ENCODE measurements around the gene DNM3. TPM values are rescaled to one million over a fixed set of nuclear protein-coding genes. Genes with fewer than 3 reads are reported as not detected.
A peak's percentile ranks its signal among the peaks of the same experiment; 100 is the strongest.

Gene DNM3
- total RNA-seq, 1 donor from 2014 or later, result 4.7 TPM

DNA sequence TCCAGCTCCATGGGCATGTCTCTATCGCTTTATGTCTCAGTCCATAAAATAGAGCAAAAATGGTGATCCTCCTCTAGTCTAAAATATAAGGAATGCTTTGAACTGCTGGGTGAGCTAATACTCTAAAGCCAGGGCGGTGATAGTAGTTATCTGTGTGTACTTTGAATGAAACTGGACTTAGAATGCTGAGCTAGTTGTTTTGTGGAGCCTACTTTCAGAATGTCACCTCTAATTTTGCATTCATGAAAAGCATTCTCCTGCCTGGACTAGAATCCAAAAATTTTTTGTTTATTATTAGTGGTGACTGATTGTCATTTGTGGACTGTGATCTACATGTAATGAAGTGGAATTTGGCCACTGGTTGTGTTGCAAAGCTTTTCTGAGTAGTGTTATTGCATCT is 337.6 kb downstream of the DNM3 start:
- Histone ChIP-seq H3K79me2 (ENCODE audit: insufficient read depth, low read length) (no peaks in the 10 kb centered on the region), H4K20me1 (ENCODE audit: insufficient read depth, low read length) (no peaks in the 10 kb centered on the region), H3K9me3 (ENCODE audit: insufficient read depth, low read depth, low read length) (no peaks in the 10 kb centered on the region), H3K27ac (ENCODE audit: low read depth, low read length) (no peak overlapping the region), H3K27me3 (ENCODE audit: insufficient read depth, low read length) (no peaks in the 10 kb centered on the region), H3K4me2 (ENCODE audit: low read length) (no peak overlapping the region), H3K36me3 (ENCODE audit: insufficient read depth, low read length) (no peaks in the 10 kb centered on the region), H2AFZ (ENCODE audit: low read depth, low read length) (no peak overlapping the region), H3K4me3 (ENCODE audit: insufficient read depth, low read depth, low read length) (no peak overlapping the region), H3K9ac (ENCODE audit: low read length) (no peak overlapping the region), H3K4me1 (ENCODE audit: insufficient read depth, low read length) (peaks cover 5% of the 10 kb centered on the region)
- peaks cover 25% of the 10 kb centered on the region for H3K4me1 Mint-ChIP-seq (ENCODE audit: low read depth, unreplicated experiment)
- DNase-seq (ENCODE audit: low read depth), result no peak
- FAIRE-seq, result no peak
- H3K9me3 Mint-ChIP-seq (ENCODE audit: unreplicated experiment), result no peaks in the 10 kb centered on the region
- H3K27ac Mint-ChIP-seq (ENCODE audit: unreplicated experiment), result no peak overlapping the region
- H3K4me3 Mint-ChIP-seq (ENCODE audit: unreplicated experiment), result no peak overlapping the region
- TF ChIP-seq EZH2 (IDR thresholded peaks at IDR 0.05; ENCODE audit: insufficient read depth, low read length), result no peak
- TF ChIP-seq CTCF (IDR thresholded peaks at IDR 0.05; ENCODE audit: insufficient read depth, low read depth, low read length), result no peak
- H3K36me3 Mint-ChIP-seq (ENCODE audit: low read depth, unreplicated experiment), result no peaks in the 10 kb centered on the region
- H3K27me3 Mint-ChIP-seq (ENCODE audit: low read depth, unreplicated experiment), result no peaks in the 10 kb centered on the region

DNA sequence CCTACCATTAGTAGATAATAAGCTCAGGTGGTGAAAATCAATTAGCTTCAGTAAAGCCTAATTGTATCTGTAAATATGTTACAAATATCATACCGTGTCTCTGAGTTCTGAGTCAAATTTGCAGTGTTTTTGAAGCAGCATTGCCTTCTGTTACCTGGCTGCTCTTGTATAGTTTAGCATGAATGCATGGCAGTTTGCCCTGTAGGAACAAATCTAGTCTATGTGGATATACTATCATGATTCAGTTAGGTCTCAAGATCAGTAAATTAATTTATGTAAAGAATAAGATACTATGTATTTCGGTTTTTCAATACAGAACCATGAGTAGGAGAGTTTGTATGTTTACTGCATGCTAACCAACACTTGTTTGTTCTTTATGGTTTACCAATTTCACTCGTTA is 338.6 kb downstream of the DNM3 start:
- Histone ChIP-seq H3K4me1 (ENCODE audit: insufficient read depth, low read length) (peaks cover 5% of the 10 kb centered on the region), H3K27ac (ENCODE audit: low read depth, low read length) (no peak overlapping the region), H3K4me3 (ENCODE audit: insufficient read depth, low read depth, low read length) (no peak overlapping the region), H3K27me3 (ENCODE audit: insufficient read depth, low read length) (no peaks in the 10 kb centered on the region), H3K9ac (ENCODE audit: low read length) (no peak overlapping the region), H3K79me2 (ENCODE audit: insufficient read depth, low read length) (no peaks in the 10 kb centered on the region), H3K36me3 (ENCODE audit: insufficient read depth, low read length) (no peaks in the 10 kb centered on the region), H4K20me1 (ENCODE audit: insufficient read depth, low read length) (no peaks in the 10 kb centered on the region), H3K9me3 (ENCODE audit: insufficient read depth, low read depth, low read length) (no peaks in the 10 kb centered on the region), H2AFZ (ENCODE audit: low read depth, low read length) (no peak overlapping the region), H3K4me2 (ENCODE audit: low read length) (no peak overlapping the region)
- Mint-ChIP-seq H3K4me1 (ENCODE audit: low read depth, unreplicated experiment) (peaks cover 31% of the 10 kb centered on the region), H3K36me3 (ENCODE audit: low read depth, unreplicated experiment) (no peaks in the 10 kb centered on the region), H3K27me3 (ENCODE audit: low read depth, unreplicated experiment) (no peaks in the 10 kb centered on the region), H3K27ac (ENCODE audit: unreplicated experiment) (no peak overlapping the region), H3K9me3 (ENCODE audit: unreplicated experiment) (no peaks in the 10 kb centered on the region), H3K4me3 (ENCODE audit: unreplicated experiment) (no peak overlapping the region)
- no peak for FAIRE-seq
- TF ChIP-seq EZH2 (IDR thresholded peaks at IDR 0.05; ENCODE audit: insufficient read depth, low read length) (no peak), CTCF (IDR thresholded peaks at IDR 0.05; ENCODE audit: insufficient read depth, low read depth, low read length) (no peak)
- no peak for DNase-seq (ENCODE audit: low read depth)

GRCh38 chr1:172180501-172181285 is 339.4 kb downstream of the DNM3 start:
- peaks cover 39% of the 10 kb centered on the region for H3K4me1 Mint-ChIP-seq (ENCODE audit: low read depth, unreplicated experiment)
- peaks cover 5% of the 10 kb centered on the region for H3K4me1 ChIP-seq (ENCODE audit: insufficient read depth, low read length)

More at GRCh38 chr1:172180501-172181285, 339.4 kb downstream of the DNM3 start:
- Histone ChIP-seq H3K9ac (ENCODE audit: low read length) (peak overlapping the region; percentile 6), H3K27ac (ENCODE audit: low read depth, low read length) (peak overlapping the region; percentile 44), H3K27me3 (ENCODE audit: insufficient read depth, low read length) (no peaks in the 10 kb centered on the region), H3K4me2 (ENCODE audit: low read length) (peak overlapping the region; percentile 76), H3K9me3 (ENCODE audit: insufficient read depth, low read depth, low read length) (no peaks in the 10 kb centered on the region), H3K36me3 (ENCODE audit: insufficient read depth, low read length) (no peaks in the 10 kb centered on the region), H3K79me2 (ENCODE audit: insufficient read depth, low read length) (no peaks in the 10 kb centered on the region), H3K4me3 (ENCODE audit: insufficient read depth, low read depth, low read length) (peak overlapping the region; percentile 19), H4K20me1 (ENCODE audit: insufficient read depth, low read length) (no peaks in the 10 kb centered on the region), H2AFZ (ENCODE audit: low read depth, low read length) (peak overlapping the region; percentile 20)
- peak overlapping the region; percentile 42 for H3K27ac Mint-ChIP-seq (ENCODE audit: unreplicated experiment)
- TF ChIP-seq EZH2 (IDR thresholded peaks at IDR 0.05; ENCODE audit: insufficient read depth, low read length), result no peak
- TF ChIP-seq CTCF (IDR thresholded peaks at IDR 0.05; ENCODE audit: insufficient read depth, low read depth, low read length), result no peak
- FAIRE-seq (peak; percentile 59), DNase-seq (ENCODE audit: low read depth) (peak; percentile 44)
- H3K4me3 Mint-ChIP-seq (ENCODE audit: unreplicated experiment), result no peak overlapping the region
- no peaks in the 10 kb centered on the region for H3K9me3 Mint-ChIP-seq (ENCODE audit: unreplicated experiment)
- H3K27me3 Mint-ChIP-seq (ENCODE audit: low read depth, unreplicated experiment), result no peaks in the 10 kb centered on the region
- no peaks in the 10 kb centered on the region for H3K36me3 Mint-ChIP-seq (ENCODE audit: low read depth, unreplicated experiment)
